Measurements from ENCODE around the gene P2RX1.
A peak's percentile ranks its signal among the peaks of the same experiment; 100 is the strongest.

The P2RX1 gene

GRCh38 chr17:3895354-3895753, 20.9 kb downstream of the P2RX1 start:
- peak overlapping the region; percentile 64 for H3K27ac ChIP-seq (ENCODE audit: low read depth, low read length)
- no peaks in the 10 kb centered on the region for H3K27me3 ChIP-seq (ENCODE audit: control insufficient read depth in 1 of 2, insufficient read depth in 2 of 2, low read length in 2 of 2)
- peaks cover 32 to 37% of the 10 kb centered on the region in 2 donors for H3K4me1 ChIP-seq (ENCODE audit: control insufficient read depth in 1 of 2, insufficient read depth in 2 of 2, low read length in 2 of 2)
- no peaks in the 10 kb centered on the region for H3K9me3 ChIP-seq (ENCODE audit: control insufficient read depth in 1 of 2, low read length in 2 of 2)
- no peaks in the 10 kb centered on the region for H3K36me3 ChIP-seq (ENCODE audit: control insufficient read depth in 1 of 2, insufficient read depth in 2 of 2, low read length in 2 of 2)
- H3K4me3 ChIP-seq (ENCODE audit: low read depth in 1 of 2, low read length in 2 of 2), result no peak overlapping the region
- peak overlapping the region; percentile 20 to 30 for H3K9ac ChIP-seq (ENCODE audit: low read depth in 1 of 2, low read length in 2 of 2)

GRCh38 chr17:3894911-3895343, 21.3 kb downstream of the P2RX1 start:
- Histone ChIP-seq H3K4me1 (ENCODE audit: control insufficient read depth in 1 of 2, insufficient read depth in 2 of 2, low read length in 2 of 2) (peaks cover 32 to 41% of the 10 kb centered on the region in 2 donors), H3K4me3 (ENCODE audit: low read depth in 1 of 2, low read length in 2 of 2) (no peak overlapping the region), H3K27me3 (ENCODE audit: control insufficient read depth in 1 of 2, insufficient read depth in 2 of 2, low read length in 2 of 2) (no peaks in the 10 kb centered on the region), H3K9me3 (ENCODE audit: control insufficient read depth in 1 of 2, low read length in 2 of 2) (no peaks in the 10 kb centered on the region), H3K36me3 (ENCODE audit: control insufficient read depth in 1 of 2, insufficient read depth in 2 of 2, low read length in 2 of 2) (no peaks in the 10 kb centered on the region), H3K27ac (ENCODE audit: low read depth, low read length) (peak overlapping the region; percentile 64), H3K9ac (ENCODE audit: low read depth in 1 of 2, low read length in 2 of 2) (peak overlapping the region; percentile 20 to 30)

GRCh38 chr17:3894188-3894587, 22.1 kb downstream of the P2RX1 start:
- H3K9ac ChIP-seq (ENCODE audit: low read depth in 1 of 2, low read length in 2 of 2), result no peak overlapping the region

GRCh38 chr17:3893720-3894116, 22.5 kb downstream of the P2RX1 start:
- Histone ChIP-seq H3K27me3 (ENCODE audit: control insufficient read depth in 1 of 2, insufficient read depth in 2 of 2, low read length in 2 of 2) (no peaks in the 10 kb centered on the region), H3K36me3 (ENCODE audit: control insufficient read depth in 1 of 2, insufficient read depth in 2 of 2, low read length in 2 of 2) (no peaks in the 10 kb centered on the region), H3K9me3 (ENCODE audit: control insufficient read depth in 1 of 2, low read length in 2 of 2) (no peaks in the 10 kb centered on the region), H3K9ac (ENCODE audit: low read depth in 1 of 2, low read length in 2 of 2) (peak overlapping the region; percentile 50 to 82), H3K27ac (ENCODE audit: low read depth, low read length) (peak overlapping the region; percentile 65), H3K4me3 (ENCODE audit: low read depth in 1 of 2, low read length in 2 of 2) (peak overlapping the region; percentile 62 to 70), H3K4me1 (ENCODE audit: control insufficient read depth in 1 of 2, insufficient read depth in 2 of 2, low read length in 2 of 2) (peaks cover 32 to 51% of the 10 kb centered on the region in 2 donors)

More at GRCh38 chr17:3894188-3894587, 22.1 kb downstream of the P2RX1 start:
- H3K4me1 ChIP-seq (ENCODE audit: control insufficient read depth in 1 of 2, insufficient read depth in 2 of 2, low read length in 2 of 2), result peaks cover 32 to 46% of the 10 kb centered on the region in 2 donors
- H3K9me3 ChIP-seq (ENCODE audit: control insufficient read depth in 1 of 2, low read length in 2 of 2), result no peaks in the 10 kb centered on the region
- H3K4me3 ChIP-seq (ENCODE audit: low read depth in 1 of 2, low read length in 2 of 2), result peak overlapping the region in 1 of 2 donors; percentile 70
- no peak overlapping the region for H3K27ac ChIP-seq (ENCODE audit: low read depth, low read length)
- H3K27me3 ChIP-seq (ENCODE audit: control insufficient read depth in 1 of 2, insufficient read depth in 2 of 2, low read length in 2 of 2), result no peaks in the 10 kb centered on the region
- H3K36me3 ChIP-seq (ENCODE audit: control insufficient read depth in 1 of 2, insufficient read depth in 2 of 2, low read length in 2 of 2), result no peaks in the 10 kb centered on the region

- H3K36me3 ChIP-seq (ENCODE audit: control insufficient read depth in 1 of 2, insufficient read depth in 2 of 2, low read length in 2 of 2), result no peaks in the 10 kb centered on the region
- peak within 1 kb of the TSS; percentile 65 for H3K27ac ChIP-seq (ENCODE audit: low read depth, low read length)
- peak within 1 kb of the TSS; percentile 62 to 71 for H3K4me3 ChIP-seq (ENCODE audit: low read depth in 1 of 2, low read length in 2 of 2)
- H3K9me3 ChIP-seq (ENCODE audit: control insufficient read depth in 1 of 2, low read length in 2 of 2), result no peaks in the 10 kb centered on the region
- no peaks in the 10 kb centered on the region for H3K27me3 ChIP-seq (ENCODE audit: control insufficient read depth in 1 of 2, insufficient read depth in 2 of 2, low read length in 2 of 2)
- peak within 1 kb of the TSS; percentile 50 to 82 for H3K9ac ChIP-seq (ENCODE audit: low read depth in 1 of 2, low read length in 2 of 2)
- H3K4me1 ChIP-seq (ENCODE audit: control insufficient read depth in 1 of 2, insufficient read depth in 2 of 2, low read length in 2 of 2), result peaks cover 34 to 55% of the 10 kb centered on the region in 2 donors
These were observed 23.1 kb downstream of the P2RX1 start, which contains the start of gene CAMKK1 for GRCh38 chr17:3893003-3893719. CAMKK1 (minus strand) TSS chr17:3893053; CDS start chr17:3885687, 7,366 bp downstream.

- no peaks in the 10 kb centered on the region for H3K27me3 ChIP-seq (ENCODE audit: control insufficient read depth in 1 of 2, insufficient read depth in 2 of 2, low read length in 2 of 2)
- no peaks in the 10 kb centered on the region for H3K36me3 ChIP-seq (ENCODE audit: control insufficient read depth in 1 of 2, insufficient read depth in 2 of 2, low read length in 2 of 2)
- no peaks in the 10 kb centered on the region for H3K9me3 ChIP-seq (ENCODE audit: control insufficient read depth in 1 of 2, low read length in 2 of 2)
- peaks cover 42 to 63% of the 10 kb centered on the region in 2 donors for H3K4me1 ChIP-seq (ENCODE audit: control insufficient read depth in 1 of 2, insufficient read depth in 2 of 2, low read length in 2 of 2)
- peak overlapping the region in 1 of 2 donors; percentile 35 for H3K9ac ChIP-seq (ENCODE audit: low read depth in 1 of 2, low read length in 2 of 2)
- H3K4me3 ChIP-seq (ENCODE audit: low read depth in 1 of 2, low read length in 2 of 2), result peak overlapping the region; percentile 53 to 71
- no peak overlapping the region for H3K27ac ChIP-seq (ENCODE audit: low read depth, low read length)
These were observed 23.9 kb downstream of the P2RX1 start for GRCh38 chr17:3892095-3892998.

- Histone ChIP-seq H3K9ac (ENCODE audit: low read depth in 1 of 2, low read length in 2 of 2) (peak overlapping the region in 1 of 2 donors; percentile 35), H3K36me3 (ENCODE audit: control insufficient read depth in 1 of 2, insufficient read depth in 2 of 2, low read length in 2 of 2) (no peaks in the 10 kb centered on the region), H3K27ac (ENCODE audit: low read depth, low read length) (peak overlapping the region; percentile 13), H3K4me3 (ENCODE audit: low read depth in 1 of 2, low read length in 2 of 2) (peak overlapping the region; percentile 53 to 71), H3K4me1 (ENCODE audit: control insufficient read depth in 1 of 2, insufficient read depth in 2 of 2, low read length in 2 of 2) (peaks cover 48 to 70% of the 10 kb centered on the region in 2 donors), H3K9me3 (ENCODE audit: control insufficient read depth in 1 of 2, low read length in 2 of 2) (no peaks in the 10 kb centered on the region), H3K27me3 (ENCODE audit: control insufficient read depth in 1 of 2, insufficient read depth in 2 of 2, low read length in 2 of 2) (no peaks in the 10 kb centered on the region)
These were observed 24.6 kb downstream of the P2RX1 start for GRCh38 chr17:3891626-3892094.

- Histone ChIP-seq H3K9ac (ENCODE audit: low read depth in 1 of 2, low read length in 2 of 2) (no peak overlapping the region), H3K27me3 (ENCODE audit: control insufficient read depth in 1 of 2, insufficient read depth in 2 of 2, low read length in 2 of 2) (no peaks in the 10 kb centered on the region), H3K4me3 (ENCODE audit: low read depth in 1 of 2, low read length in 2 of 2) (no peak overlapping the region), H3K27ac (ENCODE audit: low read depth, low read length) (no peak overlapping the region), H3K4me1 (ENCODE audit: control insufficient read depth in 1 of 2, insufficient read depth in 2 of 2, low read length in 2 of 2) (peaks cover 51 to 78% of the 10 kb centered on the region in 2 donors), H3K9me3 (ENCODE audit: control insufficient read depth in 1 of 2, low read length in 2 of 2) (no peaks in the 10 kb centered on the region), H3K36me3 (ENCODE audit: control insufficient read depth in 1 of 2, insufficient read depth in 2 of 2, low read length in 2 of 2) (no peaks in the 10 kb centered on the region)
These were observed 25.4 kb downstream of the P2RX1 start for GRCh38 chr17:3890878-3891219.

- Histone ChIP-seq H3K27me3 (ENCODE audit: control insufficient read depth in 1 of 2, insufficient read depth in 2 of 2, low read length in 2 of 2) (no peaks in the 10 kb centered on the region), H3K9ac (ENCODE audit: low read depth in 1 of 2, low read length in 2 of 2) (peak overlapping the region in 1 of 2 donors; percentile 6), H3K27ac (ENCODE audit: low read depth, low read length) (no peak overlapping the region), H3K4me1 (ENCODE audit: control insufficient read depth in 1 of 2, insufficient read depth in 2 of 2, low read length in 2 of 2) (peaks cover 55 to 81% of the 10 kb centered on the region in 2 donors), H3K4me3 (ENCODE audit: low read depth in 1 of 2, low read length in 2 of 2) (no peak overlapping the region), H3K36me3 (ENCODE audit: control insufficient read depth in 1 of 2, insufficient read depth in 2 of 2, low read length in 2 of 2) (no peaks in the 10 kb centered on the region), H3K9me3 (ENCODE audit: control insufficient read depth in 1 of 2, low read length in 2 of 2) (no peaks in the 10 kb centered on the region)
These were observed 26.0 kb downstream of the P2RX1 start for GRCh38 chr17:3890082-3890877.
